ENCODE results near the gene TXNDC11.

DNA sequence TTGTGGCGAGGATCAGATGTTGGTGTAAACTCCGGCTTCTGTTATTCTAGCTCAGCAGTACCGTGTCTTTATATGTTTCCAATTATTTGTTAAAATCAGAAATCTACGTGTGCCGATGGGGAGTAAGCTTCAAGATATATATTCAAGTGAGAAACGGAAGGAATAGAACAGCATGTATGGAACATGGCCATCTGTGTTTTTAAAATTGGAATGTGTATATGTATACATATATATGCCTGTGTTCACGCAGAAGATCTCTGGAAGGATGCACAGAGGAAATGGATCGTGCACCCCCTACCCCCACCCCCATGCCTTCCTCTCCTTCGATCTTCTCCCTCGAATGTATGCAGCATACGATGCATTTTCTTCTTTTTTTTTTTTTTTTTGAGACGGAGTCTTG is 82.1 kb downstream of the TXNDC11 start:
- TF ChIP-seq, protein P1, sequence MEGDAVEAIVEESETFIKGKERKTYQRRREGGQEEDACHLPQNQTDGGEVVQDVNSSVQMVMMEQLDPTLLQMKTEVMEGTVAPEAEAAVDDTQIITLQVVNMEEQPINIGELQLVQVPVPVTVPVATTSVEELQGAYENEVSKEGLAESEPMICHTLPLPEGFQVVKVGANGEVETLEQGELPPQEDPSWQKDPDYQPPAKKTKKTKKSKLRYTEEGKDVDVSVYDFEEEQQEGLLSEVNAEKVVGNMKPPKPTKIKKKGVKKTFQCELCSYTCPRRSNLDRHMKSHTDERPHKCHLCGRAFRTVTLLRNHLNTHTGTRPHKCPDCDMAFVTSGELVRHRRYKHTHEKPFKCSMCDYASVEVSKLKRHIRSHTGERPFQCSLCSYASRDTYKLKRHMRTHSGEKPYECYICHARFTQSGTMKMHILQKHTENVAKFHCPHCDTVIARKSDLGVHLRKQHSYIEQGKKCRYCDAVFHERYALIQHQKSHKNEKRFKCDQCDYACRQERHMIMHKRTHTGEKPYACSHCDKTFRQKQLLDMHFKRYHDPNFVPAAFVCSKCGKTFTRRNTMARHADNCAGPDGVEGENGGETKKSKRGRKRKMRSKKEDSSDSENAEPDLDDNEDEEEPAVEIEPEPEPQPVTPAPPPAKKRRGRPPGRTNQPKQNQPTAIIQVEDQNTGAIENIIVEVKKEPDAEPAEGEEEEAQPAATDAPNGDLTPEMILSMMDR (IDR thresholded peaks at IDR 0.05) = no peak
- no peak for TF ChIP-seq POLR2A (IDR thresholded peaks at IDR 0.05)
